PC-9 (cell line): Measurements from ENCODE around the gene PLXNC1.

Source experiments
- CTCF ChIP-seq: fragments of 200-600 bp; sonication (generic); conservative IDR thresholded peaks from 2 replicates; pipeline ENCODE4 v1.6.1; 2017; ENCODE audit warnings: mixed run types, antibody characterized with exemption, mild to moderate bottlenecking, moderate library complexity
- EZH2 ChIP-seq: fragments of 200-600 bp; sonication (generic); IDR thresholded peaks from 2 replicates; pipeline ENCODE4 v1.8.0; 2017; ENCODE audit warnings: antibody characterized with exemption, low read depth

GRCh38 chr12:94255006-94255405 lies 106.6 kb downstream of the PLXNC1 start:
- TF ChIP-seq CTCF, result no peak
- TF ChIP-seq EZH2, result no peak
